SKM-1 treated with dmso at 0.1 percent for 144 hours (cell line): ENCODE measurements around the gene IFITM1.
"Not testable (repeated sequence)": the region's sequence is repeated elsewhere in the genome, so short reads cannot be mapped to it uniquely, and the experiment has no call there.

ENCODE experiments used
- DNase-seq: peaks from one replicate; lab custom pipeline; 2025; ENCODE audit not compliant: unreplicated experiment; lab: John Stamatoyannopoulos, UW

IFITM1 gene

DNA sequence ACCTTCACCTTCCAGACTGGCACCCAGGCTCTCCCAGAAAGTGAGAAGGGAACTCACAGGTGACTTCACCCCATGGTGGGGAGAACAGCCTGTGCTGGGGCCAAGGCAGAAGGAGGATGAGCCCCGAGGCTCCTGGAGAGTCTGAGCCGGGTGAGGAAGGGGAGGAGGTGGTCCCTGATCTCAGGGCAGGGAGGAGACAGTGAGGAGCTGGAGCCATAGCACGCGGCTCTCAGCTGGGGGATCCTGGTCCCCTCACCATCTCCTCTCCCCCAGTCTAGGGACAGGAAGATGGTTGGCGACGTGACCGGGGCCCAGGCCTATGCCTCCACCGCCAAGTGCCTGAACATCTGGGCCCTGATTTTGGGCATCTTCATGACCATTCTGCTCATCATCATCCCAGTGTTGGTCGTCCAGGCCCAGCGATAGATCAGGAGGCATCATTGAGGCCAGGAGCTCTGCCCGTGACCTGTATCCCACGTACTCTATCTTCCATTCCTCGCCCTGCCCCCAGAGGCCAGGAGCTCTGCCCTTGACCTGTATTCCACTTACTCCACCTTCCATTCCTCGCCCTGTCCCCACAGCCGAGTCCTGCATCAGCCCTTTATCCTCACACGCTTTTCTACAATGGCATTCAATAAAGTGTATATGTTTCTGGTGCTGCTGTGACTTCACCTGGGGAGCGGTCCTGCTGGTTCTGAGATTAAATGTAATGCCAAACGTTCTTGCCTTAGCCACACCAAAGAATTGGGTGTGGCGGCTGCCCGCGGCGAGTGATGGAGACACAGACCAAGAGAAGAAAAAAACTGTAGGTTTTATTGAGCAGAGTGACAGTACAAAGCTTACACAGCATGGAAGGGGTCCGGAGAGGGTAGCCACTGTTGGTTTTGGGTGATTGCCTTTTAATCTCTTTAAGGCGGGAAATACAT lies 4.8 kb upstream of the IFITM1 start:
- DNase-seq = not testable (repeated sequence)

GRCh38 chr11:309979-310572 lies 3.8 kb upstream of the IFITM1 start:
- DNase-seq = not testable (repeated sequence)

DNA sequence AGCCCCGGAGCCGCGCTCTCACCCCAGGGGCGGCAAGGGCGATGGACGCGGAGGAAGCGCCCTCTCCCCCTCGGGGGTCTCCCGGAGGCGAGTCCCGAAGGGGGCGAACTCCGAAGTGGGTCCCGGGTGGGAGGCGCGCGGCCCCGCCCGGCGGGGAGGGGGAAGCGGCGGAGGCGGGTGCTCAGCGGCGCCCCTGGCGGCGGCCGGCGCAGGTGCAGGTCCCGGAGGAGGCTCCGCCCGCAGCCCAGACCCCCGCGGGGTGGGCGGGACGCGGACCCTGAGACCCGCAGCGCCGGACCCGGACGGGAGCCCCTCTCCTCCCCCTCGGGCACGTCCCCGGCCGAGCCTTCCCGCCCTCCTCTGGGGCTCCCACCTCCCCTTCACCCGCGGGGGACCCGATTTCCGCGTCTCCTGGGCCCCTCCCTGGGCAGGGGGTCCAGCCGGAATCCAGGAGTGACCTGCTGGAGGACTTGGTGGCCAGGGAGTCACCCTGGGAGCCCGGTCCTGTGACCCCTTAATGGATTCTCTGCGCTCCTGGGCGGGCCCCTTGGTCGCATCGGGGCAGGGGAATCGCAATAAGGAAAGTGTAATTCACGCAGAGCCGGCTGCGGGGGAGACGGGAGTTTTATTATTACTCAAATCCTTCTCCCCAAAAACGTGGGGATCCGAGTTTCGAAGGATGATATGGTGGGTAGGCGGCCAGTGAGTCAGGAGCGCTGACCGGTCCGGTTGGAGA lies 2.7 kb upstream of the IFITM1 start:
- not testable (repeated sequence) for DNase-seq

DNA sequence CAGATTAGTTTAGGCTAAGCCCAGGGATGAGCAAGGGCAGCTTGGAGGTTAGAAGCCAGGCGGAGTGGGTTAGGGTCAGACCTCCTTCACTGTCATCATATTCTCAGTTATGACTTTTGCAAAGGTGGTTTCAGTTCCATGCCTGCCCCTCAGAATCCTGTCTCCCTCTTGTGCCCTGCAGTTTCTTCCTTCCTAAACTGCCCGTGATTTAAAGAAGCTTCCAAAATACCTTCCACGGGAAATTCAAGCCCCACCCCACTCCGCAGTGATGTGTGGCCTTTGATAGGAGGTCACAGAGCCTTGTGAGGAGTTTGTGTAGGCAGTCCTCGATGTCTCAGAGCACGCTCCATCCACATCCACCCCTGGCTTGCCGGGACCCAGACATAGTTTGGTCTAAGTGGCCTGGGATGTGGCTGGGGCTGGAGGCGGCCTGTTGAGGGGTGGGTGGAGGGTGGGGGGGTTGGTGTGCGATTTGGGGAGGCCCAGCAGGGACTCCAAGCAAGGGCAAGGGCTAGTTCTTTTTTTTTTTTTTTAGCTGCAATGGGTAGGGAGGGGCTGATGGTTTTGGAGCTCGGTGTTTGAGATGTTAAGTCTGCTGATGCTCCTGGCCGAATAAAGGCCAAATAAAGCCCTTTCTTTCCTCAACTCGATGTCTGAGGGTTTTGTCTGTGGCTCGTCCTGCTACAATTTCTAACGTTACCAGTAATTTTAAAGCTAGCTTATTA lies 1.6 kb upstream of the IFITM1 start:
- no peak for DNase-seq

GRCh38 chr11:313304-313786 lies 495 bp upstream of the IFITM1 start:
- DNase-seq = no peak

GRCh38 chr11:314554-314875 lies 675 bp downstream of the IFITM1 start:
- DNase-seq = not testable (repeated sequence)

DNA sequence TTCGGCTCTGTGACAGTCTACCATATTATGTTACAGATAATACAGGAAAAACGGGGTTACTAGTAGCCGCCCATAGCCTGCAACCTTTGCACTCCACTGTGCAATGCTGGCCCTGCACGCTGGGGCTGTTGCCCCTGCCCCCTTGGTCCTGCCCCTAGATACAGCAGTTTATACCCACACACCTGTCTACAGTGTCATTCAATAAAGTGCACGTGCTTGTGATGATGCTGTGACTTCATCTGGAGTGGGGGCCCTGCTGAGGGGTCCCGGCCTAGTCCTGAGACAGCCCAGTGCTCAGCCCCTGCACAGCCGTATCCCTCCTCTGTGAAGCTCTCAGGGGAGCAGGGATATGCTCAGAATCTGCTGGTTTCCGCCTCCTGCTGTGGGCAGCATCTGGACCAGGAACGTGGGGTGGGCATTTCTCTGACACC lies 1.2 kb downstream of the IFITM1 start:
- DNase-seq = no peak

DNA sequence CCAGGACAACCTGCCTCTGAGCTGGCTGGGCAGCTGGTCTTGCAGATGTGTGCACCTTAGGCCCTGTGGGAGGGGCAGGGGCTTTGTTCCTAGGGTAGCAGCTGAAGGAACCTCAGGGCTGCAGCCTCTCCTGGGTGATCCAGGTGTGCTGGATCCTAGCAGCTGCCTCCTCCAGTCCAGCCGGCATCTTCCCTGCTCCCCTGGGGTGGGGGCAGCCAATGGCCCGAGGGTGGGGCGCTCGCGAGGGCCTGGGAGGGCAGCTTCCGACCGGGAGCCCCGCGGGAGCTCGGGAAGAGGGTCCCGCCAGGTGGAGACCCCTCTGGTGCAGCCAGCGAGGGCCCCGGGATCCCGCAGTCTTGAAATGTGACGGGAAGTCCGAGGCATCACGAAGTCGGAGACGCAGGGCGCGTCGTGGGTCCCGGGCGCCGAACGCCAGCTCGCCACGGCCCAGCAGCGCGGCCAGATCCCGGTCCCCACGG lies 1.7 kb downstream of the IFITM1 start:
- DNase-seq = no peak

DNA sequence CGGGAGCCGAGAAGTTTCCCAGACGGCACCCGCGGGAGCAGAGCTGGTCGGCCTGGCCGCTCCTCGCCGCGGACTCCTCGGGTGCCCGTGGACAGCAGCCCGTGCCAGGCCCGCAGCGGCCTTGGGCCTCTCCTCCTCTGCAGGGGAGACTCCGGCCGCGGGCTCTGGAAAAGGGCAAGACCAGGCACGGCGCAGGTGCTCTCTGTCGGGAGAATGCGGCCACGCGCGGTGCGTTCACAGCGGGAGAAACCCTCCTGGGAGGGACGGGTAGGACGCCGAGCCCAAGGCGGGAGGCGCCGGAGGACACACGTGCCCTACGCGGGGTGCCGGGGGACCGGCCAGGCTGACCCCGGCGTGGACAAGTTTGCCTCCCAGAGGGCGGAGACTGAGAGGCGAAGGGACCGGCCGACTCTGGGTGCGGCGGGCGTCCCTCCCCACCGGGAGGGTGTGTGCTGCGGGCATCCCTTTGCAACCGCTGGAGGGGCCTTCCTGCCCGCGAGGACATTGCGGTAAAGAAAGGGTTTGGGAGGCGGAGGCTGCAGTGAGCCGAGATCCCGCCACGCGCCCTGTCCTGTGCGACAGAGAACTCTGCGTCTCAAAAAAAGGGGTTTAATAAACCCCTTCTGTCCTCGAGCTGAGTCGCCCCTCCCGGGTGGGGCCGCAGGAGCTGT lies 2.3 kb downstream of the IFITM1 start:
- no peak for DNase-seq

GRCh38 chr11:316891-317301 lies 3.1 kb downstream of the IFITM1 start:
- no peak for DNase-seq

- not testable (repeated sequence) for DNase-seq
Measured at GRCh38 chr11:317668-318404, 4.0 kb downstream of the IFITM1 start.

DNA sequence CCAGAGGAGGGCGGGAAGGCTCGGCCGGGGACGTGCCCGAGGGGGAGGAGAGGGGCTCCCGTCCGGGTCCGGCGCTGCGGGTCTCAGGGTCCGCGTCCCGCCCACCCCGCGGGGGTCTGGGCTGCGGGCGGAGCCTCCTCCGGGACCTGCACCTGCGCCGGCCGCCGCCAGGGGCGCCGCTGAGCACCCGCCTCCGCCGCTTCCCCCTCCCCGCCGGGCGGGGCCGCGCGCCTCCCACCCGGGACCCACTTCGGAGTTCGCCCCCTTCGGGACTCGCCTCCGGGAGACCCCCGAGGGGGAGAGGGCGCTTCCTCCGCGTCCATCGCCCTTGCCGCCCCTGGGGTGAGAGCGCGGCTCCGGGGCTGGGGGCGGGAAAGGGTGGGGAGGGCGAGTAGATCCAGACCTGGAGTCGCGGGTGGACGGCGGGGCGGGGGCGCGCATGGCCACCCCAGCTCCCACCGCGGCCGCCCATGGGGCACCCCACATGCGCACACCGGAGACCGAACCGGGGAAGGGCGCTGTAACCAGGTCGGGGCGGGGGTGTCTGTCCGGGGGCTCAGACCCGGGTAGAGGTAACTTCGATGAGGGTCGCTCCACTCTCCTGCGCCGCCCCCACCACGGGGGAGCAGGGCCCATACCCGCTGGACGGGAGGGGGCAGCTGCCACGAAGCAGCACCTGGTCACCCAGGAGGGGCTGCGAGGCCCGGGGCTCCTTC lies 4.7 kb downstream of the IFITM1 start:
- DNase-seq = not testable (repeated sequence)

- DNase-seq = not testable (repeated sequence)
Measured at GRCh38 chr11:319121-319887, 5.5 kb downstream of the IFITM1 start.

DNA sequence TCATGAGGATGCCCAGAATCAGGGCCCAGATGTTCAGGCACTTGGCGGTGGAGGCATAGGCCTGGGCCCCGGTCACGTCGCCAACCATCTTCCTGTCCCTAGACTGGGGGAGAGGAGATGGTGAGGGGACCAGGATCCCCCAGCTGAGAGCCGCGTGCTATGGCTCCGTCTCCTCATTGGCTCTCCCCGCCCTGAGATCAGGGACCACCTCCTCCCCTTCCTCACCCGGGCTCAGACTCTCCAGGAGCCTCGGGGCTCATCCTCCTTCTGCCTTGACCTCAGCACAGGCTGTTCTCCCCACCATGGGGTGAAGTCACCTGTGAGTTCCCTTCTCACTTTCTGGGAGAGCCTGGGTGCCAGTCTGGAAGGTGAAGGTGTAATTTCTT lies 6.0 kb downstream of the IFITM1 start:
- not testable (repeated sequence) for DNase-seq

GRCh38 chr11:324156-324555 lies 10.3 kb downstream of the IFITM1 start:
- no peak for DNase-seq

DNA sequence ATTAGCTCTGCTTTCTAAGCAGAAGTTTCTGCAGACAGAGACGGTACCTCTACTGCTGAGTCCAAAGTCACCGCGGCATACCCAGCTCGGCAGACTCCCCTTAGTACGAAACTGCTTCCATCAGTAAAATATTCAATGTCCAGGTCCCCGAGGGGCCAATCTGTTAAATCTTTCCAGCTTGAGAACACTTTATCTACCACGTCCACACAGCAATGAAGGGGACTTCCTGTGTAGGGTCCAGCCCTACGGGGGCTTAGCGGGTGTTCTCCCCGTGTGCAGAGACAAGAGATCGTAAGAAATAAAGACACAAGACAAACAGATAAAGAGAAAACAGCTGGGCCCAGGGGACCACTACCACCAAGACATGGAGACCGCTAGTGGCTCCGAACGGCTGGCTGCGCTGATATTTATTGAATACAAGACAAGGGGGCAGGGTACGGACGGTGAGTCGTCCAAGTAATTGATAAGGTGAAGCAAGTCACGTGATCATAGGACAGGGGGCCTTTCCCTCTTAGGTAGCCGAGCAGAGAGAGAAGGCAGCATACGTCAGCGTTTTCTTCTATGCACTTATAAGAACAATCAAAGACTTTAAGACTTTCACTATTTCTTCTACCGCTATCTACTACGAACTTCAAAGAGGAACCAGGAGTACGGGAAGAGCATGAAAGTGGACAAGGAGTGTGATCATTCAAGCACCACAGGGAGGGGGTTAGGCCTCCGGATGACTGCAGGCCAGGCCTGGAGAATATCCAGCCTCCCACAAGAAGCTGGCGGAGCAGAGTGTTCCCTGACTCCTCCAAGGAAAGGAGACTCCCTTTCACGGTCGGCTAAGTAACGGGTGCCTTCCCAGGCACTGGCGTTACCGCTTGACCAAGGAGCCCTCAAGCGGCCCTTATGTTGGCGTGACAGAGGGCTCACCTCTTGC lies 11.0 kb downstream of the IFITM1 start:
- not testable (repeated sequence) for DNase-seq
